OCI-M1 (cell line): Measurements from ENCODE around the gene FAM107A.

Source experiments
- DNase-seq: peaks from one replicate; lab custom pipeline; 2025; lab: John Stamatoyannopoulos, UW

FAM107A gene

DNA sequence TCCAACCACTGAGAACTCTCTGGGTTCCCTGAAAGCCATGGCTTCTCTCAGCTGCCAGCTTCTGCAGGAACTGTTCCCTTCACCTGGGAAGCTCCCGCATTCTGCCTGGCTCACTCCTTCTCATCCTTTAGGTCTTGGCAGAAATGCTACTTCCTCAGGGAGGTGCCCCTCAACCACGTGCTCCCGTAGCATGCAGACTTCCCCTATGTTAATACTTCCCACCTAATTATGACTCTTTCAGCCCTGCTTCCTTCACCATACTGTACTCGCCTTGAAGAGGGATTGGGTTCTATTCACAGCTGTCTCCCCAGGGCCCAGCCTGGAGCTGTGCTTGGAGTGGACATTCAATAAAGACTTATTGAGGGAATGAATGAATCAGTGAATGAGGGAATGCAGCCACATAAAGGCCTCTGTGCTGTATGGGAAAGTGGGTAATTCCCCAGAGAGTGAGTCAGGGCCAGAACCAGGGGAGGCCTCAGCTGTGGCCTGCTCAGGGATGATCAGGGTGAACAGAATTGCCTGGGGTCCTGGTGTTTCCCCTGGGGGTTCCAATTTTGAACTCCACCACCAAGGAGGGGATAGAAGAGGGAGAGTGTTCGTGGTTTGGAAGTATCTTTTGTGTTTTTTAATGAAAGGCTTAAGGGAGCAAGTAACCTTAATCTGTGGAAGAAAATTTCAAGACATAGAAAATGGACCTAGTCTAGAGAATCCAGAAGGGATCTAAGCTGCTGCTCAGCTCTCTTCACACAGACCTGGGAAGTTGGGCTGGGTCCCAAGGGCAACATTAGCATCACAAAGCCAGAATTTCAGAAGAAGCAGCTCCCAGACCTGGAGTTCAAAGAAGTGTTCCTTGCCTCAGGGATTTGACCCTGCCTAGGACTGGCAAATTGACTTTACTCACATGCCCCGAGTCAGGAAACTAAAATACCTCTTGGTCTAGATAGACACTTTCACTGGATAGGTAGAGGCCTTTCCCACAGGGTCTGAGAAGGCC is 14.6 kb upstream of the FAM107A start:
- DNase-seq, result no peak

- DNase-seq, result peak; percentile 45
Observed at GRCh38 chr3:58588030-58588614, 10.9 kb upstream of the FAM107A start.

- DNase-seq, result no peak
Observed at GRCh38 chr3:58586776-58587192, 9.6 kb upstream of the FAM107A start.

DNA sequence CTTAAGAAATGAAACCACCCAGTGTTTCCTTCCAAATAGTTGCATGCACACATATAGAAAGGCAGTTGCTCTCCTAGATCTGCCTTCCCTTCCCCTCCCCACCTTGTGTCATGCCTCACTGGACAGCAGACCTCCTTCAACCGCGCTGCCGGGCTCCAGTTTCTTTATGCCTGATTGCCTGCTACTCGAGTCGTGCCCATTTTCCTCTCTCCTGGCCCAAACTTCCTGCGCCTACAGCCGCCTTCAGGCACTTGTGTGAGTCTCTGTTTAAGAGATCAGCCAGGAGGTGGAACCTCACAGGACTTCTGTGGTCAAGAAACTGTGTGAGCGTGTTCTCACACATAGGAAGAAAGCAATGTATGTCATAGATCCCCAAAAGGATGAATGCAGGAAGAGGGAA is 8.8 kb upstream of the FAM107A start:
- DNase-seq, result no peak

GRCh38 chr3:58585005-58585786 is 8.0 kb upstream of the FAM107A start:
- DNase-seq, result peak; percentile 24

- DNase-seq, result no peak
Observed at GRCh38 chr3:58584690-58585004, 7.5 kb upstream of the FAM107A start.

GRCh38 chr3:58581328-58582091 is 4.3 kb upstream of the FAM107A start:
- peak; percentile 12 for DNase-seq

GRCh38 chr3:58580826-58581327 is 3.7 kb upstream of the FAM107A start:
- DNase-seq, result no peak

GRCh38 chr3:58578873-58579272 is 1.7 kb upstream of the FAM107A start:
- DNase-seq, result no peak

GRCh38 chr3:58576716-58577115 is 475 bp downstream of the FAM107A start:
- no peak for DNase-seq

- no peak for DNase-seq
Observed at GRCh38 chr3:58575971-58576652, 1.1 kb downstream of the FAM107A start.

GRCh38 chr3:58574682-58575081 is 2.5 kb downstream of the FAM107A start:
- no peak for DNase-seq

GRCh38 chr3:58574106-58574505 is 3.1 kb downstream of the FAM107A start:
- no peak for DNase-seq

DNA sequence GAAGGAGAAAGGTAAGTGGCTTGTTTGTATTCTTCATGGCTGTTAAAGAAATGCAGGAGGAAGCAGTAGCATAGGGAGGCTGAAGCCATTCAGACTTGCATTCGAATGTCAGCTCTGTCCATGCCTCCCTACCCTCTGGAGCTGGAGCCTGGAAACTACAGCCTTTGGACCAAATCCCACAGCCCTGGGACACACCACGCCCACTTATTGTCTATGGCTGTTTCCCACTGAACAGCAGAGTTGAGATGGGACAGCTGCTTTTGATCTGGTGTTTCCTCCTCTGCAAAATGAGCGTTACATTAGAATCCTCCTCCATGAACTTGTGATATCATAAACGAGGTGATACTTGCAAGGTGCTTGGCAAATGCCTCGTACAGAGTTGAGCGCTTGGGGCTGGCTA is 3.6 kb downstream of the FAM107A start:
- no peak for DNase-seq

- DNase-seq, result no peak
Observed at GRCh38 chr3:58572634-58573230, 4.5 kb downstream of the FAM107A start.

DNA sequence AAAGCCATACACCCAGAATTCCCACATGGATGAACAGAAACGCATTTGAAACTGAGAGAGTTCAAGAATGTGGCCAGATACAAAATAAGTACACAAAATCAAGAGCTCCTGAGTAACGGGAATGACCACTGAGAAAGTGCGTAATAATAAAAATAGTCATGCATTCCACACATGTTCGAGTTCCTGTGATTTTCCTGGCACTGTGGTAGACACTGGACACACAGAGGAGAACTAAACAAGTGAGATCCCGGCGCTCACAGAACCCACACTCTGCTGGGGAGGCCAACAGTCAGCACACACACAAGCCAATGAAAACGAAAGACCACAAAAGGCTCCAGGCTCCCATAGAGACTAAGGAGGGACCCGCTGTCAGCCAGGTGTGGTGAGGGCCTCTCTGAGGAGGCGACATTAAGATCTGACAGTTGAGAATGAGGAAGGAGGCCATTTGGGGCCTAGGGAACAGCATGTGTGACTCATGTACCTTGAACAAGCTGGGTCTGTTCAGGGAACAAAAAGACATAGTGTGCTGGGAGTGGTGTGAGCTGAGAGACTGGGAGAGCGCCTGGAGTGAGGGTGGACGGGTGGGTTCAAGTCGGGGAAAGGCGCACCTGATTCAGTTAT is 5.1 kb downstream of the FAM107A start:
- no peak for DNase-seq

DNA sequence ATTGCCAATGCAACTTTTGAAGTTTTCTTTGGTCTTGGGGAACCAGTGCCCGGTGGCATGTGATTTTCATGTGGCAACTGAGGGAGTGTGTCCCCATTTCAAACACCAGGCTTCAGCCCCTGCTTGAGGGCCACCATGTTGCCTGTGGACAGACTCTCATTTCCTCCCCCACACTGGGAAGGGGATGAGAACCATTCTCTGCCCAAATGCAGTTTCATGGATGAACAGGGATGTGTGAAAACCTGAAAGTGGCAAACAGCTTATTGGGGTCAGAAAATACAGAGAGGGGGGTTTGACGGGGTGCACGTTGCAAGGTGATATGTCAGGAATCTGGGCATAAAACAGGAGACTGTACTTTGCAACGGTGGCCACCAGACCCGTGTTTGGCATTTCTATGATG is 6.3 kb downstream of the FAM107A start:
- DNase-seq, result no peak

DNA sequence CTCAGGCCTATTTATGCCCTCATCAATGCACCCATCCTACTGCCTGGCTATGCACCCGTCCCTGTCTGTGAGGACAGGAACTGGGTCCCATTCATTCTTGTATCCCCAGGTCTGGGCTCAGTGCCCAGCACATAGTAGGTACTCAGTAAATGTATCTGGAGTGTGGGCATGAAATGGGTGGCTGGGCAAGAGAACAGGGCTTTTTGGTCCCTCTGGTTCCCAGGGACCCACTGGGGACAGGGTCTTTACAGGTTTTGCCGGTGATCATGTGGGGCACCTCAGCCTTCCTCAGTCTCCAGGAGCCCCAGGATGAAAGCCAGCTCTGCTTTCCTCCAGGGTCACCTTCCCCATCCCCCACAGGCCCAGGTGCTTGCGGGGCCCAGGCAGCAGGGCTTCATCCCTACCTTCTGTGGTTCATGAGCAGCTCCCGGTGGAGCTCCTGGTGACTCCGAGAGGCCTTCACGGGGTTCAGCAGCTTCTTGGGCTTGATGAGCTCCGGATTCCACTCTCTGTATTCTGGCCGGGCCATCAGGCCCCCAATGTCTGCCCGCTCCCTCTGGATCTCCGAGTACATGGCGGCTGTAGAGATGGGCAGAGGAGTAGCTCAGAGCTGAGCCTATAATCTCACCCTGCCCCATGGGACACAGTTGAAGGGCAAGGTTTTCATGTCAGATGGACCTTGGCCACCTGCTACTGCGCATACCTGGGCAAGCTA is 7.7 kb downstream of the FAM107A start:
- no peak for DNase-seq

DNA sequence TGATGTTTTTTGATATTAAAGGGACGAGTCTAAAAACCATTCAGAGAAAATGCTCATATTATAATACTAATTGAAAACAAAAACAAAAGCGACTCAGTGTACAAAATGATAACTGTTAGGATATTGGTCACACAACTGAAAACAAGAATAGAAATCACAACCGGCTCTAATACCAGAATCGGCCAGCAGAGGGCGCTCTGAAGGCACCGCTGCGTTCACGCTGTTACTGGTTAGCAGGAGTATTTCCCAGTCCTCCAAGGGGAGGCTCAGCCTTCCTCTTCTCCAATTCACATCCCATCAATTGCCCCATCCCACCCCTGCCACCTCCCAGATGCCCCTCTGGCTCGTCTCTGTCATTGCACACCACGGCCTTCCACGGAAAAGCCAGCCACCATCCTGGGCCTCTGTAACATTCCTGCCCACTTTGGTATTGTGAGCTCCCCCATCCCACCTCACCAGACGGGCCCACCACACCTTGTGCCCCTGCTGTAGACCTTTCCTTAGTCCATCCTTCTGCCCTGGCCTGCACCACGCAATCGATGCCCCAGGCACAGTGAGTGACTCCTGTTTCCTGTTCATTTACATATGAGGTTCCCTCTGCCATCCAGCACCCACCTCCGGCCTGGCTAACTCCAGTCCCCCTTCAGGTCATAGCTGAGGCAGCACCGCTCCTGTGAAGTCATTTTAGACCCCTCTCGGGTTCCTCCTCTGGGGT is 8.5 kb downstream of the FAM107A start:
- peak; percentile 82 for DNase-seq
